Prostate gland (tissue), 2 donors: ENCODE measurements around the gene SLC2A5. TPM values are rescaled to one million over a fixed set of nuclear protein-coding genes. Genes with fewer than 3 reads are reported as not detected.
"Not testable (repeated sequence)": the region's sequence is repeated elsewhere in the genome, so short reads cannot be mapped to it uniquely, and the experiment has no call there.

Experiments
- DNase-seq: peaks from one replicate; pipeline ENCODE4 v3.0.0-alpha.2; 2019; ENCODE audit warnings: low spot score
- H3K27ac ChIP-seq, 2 donors: fragments of 200-600 bp; sonication (generic); 2 replicates each; pipeline ENCODE4 v1.5.1; 2017 to 2019
- H3K27me3 ChIP-seq: fragments of 200-600 bp; sonication (generic); replicated peaks from 2 replicates; pipeline ENCODE4 v1.5.1; 2019; ENCODE audit not compliant: insufficient read depth
- H3K36me3 ChIP-seq, 2 donors: fragments of 200-600 bp; sonication (generic); 1 replicate in 1 of 2; 2 replicates in 1 of 2; pipeline versions ENCODE4 v1.5.1 to v1.8.1; 2017 to 2019
- H3K4me1 ChIP-seq: fragments of 200-600 bp; sonication (generic); replicated peaks from 2 replicates; pipeline ENCODE4 v1.5.1; 2019
- H3K4me3 ChIP-seq, 2 donors: fragments of 200-600 bp; sonication (generic); 2 replicates each; pipeline ENCODE4 v1.5.1; 2017 to 2019
- H3K9me3 ChIP-seq: fragments of 200-600 bp; sonication (generic); 2 replicates; pipeline ENCODE4 v1.5.1; 2017
- POLR2A ChIP-seq: fragments of 450-650 bp; IDR thresholded peaks from one replicate; pipeline ENCODE4 v1.6.1; 2016; ENCODE audit warnings: antibody characterized with exemption, mild to moderate bottlenecking
- POLR2AphosphoS5 ChIP-seq: sonication (generic); formaldehyde crosslinking; IDR thresholded peaks from one replicate; pipeline ENCODE4 v1.6.1; 2017; ENCODE audit warnings: antibody characterized with exemption
- WGBS: methylation state at CpG from one replicate; pipeline ENCODE4 v1.1.5; 2018; 5-methylcytosine and 5-hydroxymethylcytosine counted together
- intact Hi-C: fragments of 100-400 bp; cut with DNase I; formaldehyde crosslinking; loops from one replicate; pipeline ENCODE4 v1.14.2; 2022
- total RNA-seq, 2 donors: library from RNA; depleted of rRNA; stranded (reverse); fragments of >200 nt; gene quantifications; one replicate each; pipeline ENCODE4 v1.1.0, GENCODE V29; 2016
- TF ChIP-seq, protein P1 (sequence below), 4 experiments: fragments of 200-600 bp in 2 of 4; fragments of 450-650 bp in 2 of 4; sonication (generic) in 2 of 4; IDR thresholded peaks; 1 replicate in 3 of 4; 2 replicates in 1 of 4; pipeline ENCODE4 v1.5.1; 2016 to 2019; ENCODE audit warnings: antibody characterized with exemption in 4 of 4, mild to moderate bottlenecking in 2 of 4, moderate library complexity in 2 of 4

SLC2A5 gene
- total RNA-seq, 2 donors from 2014 or later, result 25.4 to 55.0 TPM

DNA sequence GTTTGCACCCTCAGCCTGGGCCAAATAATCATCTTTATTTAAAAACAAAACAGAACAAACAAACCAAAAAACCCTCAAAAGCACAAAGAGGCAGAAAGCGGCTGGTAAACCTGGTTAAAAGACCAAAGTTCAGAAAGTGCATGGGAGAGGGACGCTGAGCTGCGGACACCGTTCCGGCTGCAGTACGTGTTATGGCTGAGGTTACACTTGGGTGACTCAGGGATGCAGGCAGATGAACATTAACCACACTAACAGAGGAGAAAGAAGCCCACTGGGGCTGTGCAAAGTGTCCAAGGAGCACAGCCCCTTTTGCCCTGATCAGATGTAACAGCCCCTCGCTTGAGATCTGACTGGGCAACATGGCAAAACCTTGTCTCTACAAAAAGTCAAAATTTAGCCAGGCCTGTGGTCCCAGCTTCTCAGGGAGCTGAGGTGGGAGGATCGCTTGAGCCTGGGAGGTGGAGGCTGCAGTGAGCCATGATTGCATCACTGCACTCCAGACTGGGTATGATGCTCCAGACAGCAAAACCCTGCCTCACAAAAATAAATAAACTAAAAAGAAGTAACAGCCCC, 31.1 kb upstream of the SLC2A5 start:
- no peak for DNase-seq
- Histone ChIP-seq H3K4me3 (no peak overlapping the region), H3K9me3 (no peaks in the 10 kb centered on the region), H3K27ac (no peak overlapping the region), H3K4me1 (no peaks in the 10 kb centered on the region), H3K27me3 (no peaks in the 10 kb centered on the region), H3K36me3 (peaks cover 0 to 12% of the 10 kb centered on the region in 2 donors)
- intact Hi-C loops, result loop anchor here (5.0 kb wide), 2 partner anchors 88 to 183 kb away; no protein-coding TSS in a partner anchor
- TF ChIP-seq, protein P1, sequence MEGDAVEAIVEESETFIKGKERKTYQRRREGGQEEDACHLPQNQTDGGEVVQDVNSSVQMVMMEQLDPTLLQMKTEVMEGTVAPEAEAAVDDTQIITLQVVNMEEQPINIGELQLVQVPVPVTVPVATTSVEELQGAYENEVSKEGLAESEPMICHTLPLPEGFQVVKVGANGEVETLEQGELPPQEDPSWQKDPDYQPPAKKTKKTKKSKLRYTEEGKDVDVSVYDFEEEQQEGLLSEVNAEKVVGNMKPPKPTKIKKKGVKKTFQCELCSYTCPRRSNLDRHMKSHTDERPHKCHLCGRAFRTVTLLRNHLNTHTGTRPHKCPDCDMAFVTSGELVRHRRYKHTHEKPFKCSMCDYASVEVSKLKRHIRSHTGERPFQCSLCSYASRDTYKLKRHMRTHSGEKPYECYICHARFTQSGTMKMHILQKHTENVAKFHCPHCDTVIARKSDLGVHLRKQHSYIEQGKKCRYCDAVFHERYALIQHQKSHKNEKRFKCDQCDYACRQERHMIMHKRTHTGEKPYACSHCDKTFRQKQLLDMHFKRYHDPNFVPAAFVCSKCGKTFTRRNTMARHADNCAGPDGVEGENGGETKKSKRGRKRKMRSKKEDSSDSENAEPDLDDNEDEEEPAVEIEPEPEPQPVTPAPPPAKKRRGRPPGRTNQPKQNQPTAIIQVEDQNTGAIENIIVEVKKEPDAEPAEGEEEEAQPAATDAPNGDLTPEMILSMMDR (IDR thresholded peaks at IDR 0.05), result no peak
- no peak for TF ChIP-seq POLR2A
- TF ChIP-seq POLR2AphosphoS5, result no peak
- 91% methylated on average over 8 of the region's 8 CpGs for WGBS

DNA sequence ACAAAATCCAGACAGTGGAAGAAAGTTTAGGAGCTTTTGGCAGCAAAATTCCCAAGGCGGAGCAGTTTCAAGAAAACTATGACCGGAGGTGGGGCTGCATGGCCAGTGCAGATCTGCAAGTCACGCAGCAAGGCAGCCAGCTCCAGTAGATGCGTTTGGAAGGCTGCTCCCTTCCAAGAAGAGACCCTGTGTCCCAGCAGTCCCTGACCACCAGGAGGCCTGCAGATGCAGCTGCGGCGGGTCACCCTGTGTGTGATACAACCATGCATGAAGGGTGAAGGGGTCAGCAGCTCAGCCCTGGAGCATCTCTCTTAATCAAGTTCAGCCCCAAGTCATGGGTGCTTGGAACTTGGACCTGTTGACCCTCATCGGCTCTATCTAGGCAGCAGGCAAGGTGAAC, 30.1 kb upstream of the SLC2A5 start:
- H3K36me3 ChIP-seq, result peaks cover 0 to 12% of the 10 kb centered on the region in 2 donors
- H3K9me3 ChIP-seq, result no peaks in the 10 kb centered on the region
- no peaks in the 10 kb centered on the region for H3K27me3 ChIP-seq
- no peak overlapping the region for H3K27ac ChIP-seq
- H3K4me3 ChIP-seq, result no peak overlapping the region
- WGBS, result 82% methylated on average over 7 of the region's 7 CpGs
- H3K4me1 ChIP-seq, result no peaks in the 10 kb centered on the region
- DNase-seq, result no peak
- TF ChIP-seq, protein P1 (IDR thresholded peaks at IDR 0.05), result no peak
- no peak for TF ChIP-seq POLR2A
- no peak for TF ChIP-seq POLR2AphosphoS5
- intact Hi-C loops, result no loop called here

- DNase-seq, result no peak
- Histone ChIP-seq H3K4me1 (no peaks in the 10 kb centered on the region), H3K4me3 (no peak overlapping the region), H3K36me3 (no peaks in the 10 kb centered on the region), H3K27me3 (no peaks in the 10 kb centered on the region), H3K9me3 (no peaks in the 10 kb centered on the region), H3K27ac (no peak overlapping the region)
- TF ChIP-seq POLR2A, result no peak
- TF ChIP-seq, protein P1 (IDR thresholded peaks at IDR 0.05), result no peak
- TF ChIP-seq POLR2AphosphoS5, result no peak
- 80% methylated on average over 13 of the region's 13 CpGs for whole genome bisulfite sequencing
- intact Hi-C loops, result no loop called here
Observed at GRCh38 chr1:9097947-9098705, 28.7 kb upstream of the SLC2A5 start.

GRCh38 chr1:9095818-9096217, 26.4 kb upstream of the SLC2A5 start:
- TF ChIP-seq, protein P1 (IDR thresholded peaks at IDR 0.05), result no peak
- TF ChIP-seq POLR2AphosphoS5 (no peak), POLR2A (no peak)
- intact Hi-C loops, result no loop called here

DNA sequence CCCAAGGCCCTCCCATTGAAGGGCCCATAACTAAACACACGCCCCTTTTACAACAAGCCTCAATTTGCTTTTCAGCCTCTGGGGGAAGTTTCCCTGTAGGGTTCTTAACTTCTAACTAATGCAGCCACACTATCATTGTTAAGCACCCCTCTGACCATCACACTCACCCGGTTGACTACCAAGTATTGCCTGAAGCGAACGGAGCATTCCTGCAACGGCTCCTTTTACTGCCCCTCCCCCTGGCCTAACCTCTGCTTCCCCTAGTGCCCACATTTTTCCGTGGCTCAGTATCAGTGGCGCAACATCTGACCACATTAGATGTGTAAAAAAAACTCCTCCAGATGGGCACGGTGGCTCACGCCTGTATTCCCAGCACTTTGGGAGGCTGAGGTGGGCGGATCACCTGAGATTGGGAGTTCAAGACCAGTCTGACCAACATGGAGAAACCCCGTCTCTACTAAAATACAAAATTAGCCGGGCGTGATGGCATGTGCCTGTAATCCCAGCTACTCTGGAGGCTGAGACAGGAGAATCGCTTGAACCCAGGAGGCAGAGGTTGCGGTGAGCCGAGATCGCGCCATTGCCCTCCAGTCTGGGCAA, 24.7 kb upstream of the SLC2A5 start:
- H3K36me3 ChIP-seq, H3K4me3 ChIP-seq, H3K9me3 ChIP-seq, H3K4me1 ChIP-seq, H3K27me3 ChIP-seq, DNase-seq, H3K27ac ChIP-seq: not testable (repeated sequence)
- intact Hi-C loops, result loop anchor here (5.0 kb wide), 1 partner anchor 67 kb away; the partner anchor contains the start of gene SLC2A7
- 81% methylated on average over 18 of the region's 18 CpGs for WGBS

More at GRCh38 chr1:9095818-9096217, 26.4 kb upstream of the SLC2A5 start:
- H3K4me3 ChIP-seq, result no peak overlapping the region
- no peak for DNase-seq
- H3K9me3 ChIP-seq, result no peaks in the 10 kb centered on the region
- H3K27ac ChIP-seq, result no peak overlapping the region
- H3K27me3 ChIP-seq, result no peaks in the 10 kb centered on the region
- H3K4me1 ChIP-seq, result no peaks in the 10 kb centered on the region
- no peaks in the 10 kb centered on the region for H3K36me3 ChIP-seq
- 75% methylated on average over 2 of the region's 2 CpGs for WGBS
